ENCODE measurements around the gene CACNG3. TPM values are rescaled to one million over a fixed set of nuclear protein-coding genes. Genes with fewer than 3 reads are reported as not detected.
"Not testable (repeated sequence)": the region's sequence is repeated elsewhere in the genome, so short reads cannot be mapped to it uniquely, and the experiment has no call there.

CACNG3 gene
- total RNA-seq, 2 donors from 2014 or later, result not detected

GRCh38 chr16:24228514-24228913, 27.6 kb upstream of the CACNG3 start:
- Histone ChIP-seq H3K4me1 (replicated peaks) (no peaks in the 10 kb centered on the region), H3K36me3 (no peaks in the 10 kb centered on the region), H3K27ac (no peak overlapping the region), H3K4me3 (no peak overlapping the region), H3K27me3 (replicated peaks; ENCODE audit: insufficient read depth) (no peaks in the 10 kb centered on the region), H3K9me3 (no peaks in the 10 kb centered on the region)
- WGBS, result 94% methylated on average over 7 of the region's 7 CpGs
- DNase-seq (ENCODE audit: low spot score), result no peak
- no peak for TF ChIP-seq CTCF (IDR thresholded peaks at IDR 0.05)
- no peak for TF ChIP-seq POLR2AphosphoS5 (IDR thresholded peaks at IDR 0.05)
- TF ChIP-seq POLR2A (IDR thresholded peaks at IDR 0.05), result no peak
- intact Hi-C loops (cut with DNase I), result no loop called here

- no peaks in the 10 kb centered on the region for H3K9me3 ChIP-seq
- WGBS, result 91% methylated on average over 2 of the region's 2 CpGs
- no peak overlapping the region for H3K27ac ChIP-seq
- H3K4me1 ChIP-seq (replicated peaks), result no peaks in the 10 kb centered on the region
- TF ChIP-seq CTCF (IDR thresholded peaks at IDR 0.05) (no peak), POLR2AphosphoS5 (IDR thresholded peaks at IDR 0.05) (no peak), POLR2A (IDR thresholded peaks at IDR 0.05) (no peak)
- H3K36me3 ChIP-seq, result no peaks in the 10 kb centered on the region
- no peaks in the 10 kb centered on the region for H3K27me3 ChIP-seq (replicated peaks; ENCODE audit: insufficient read depth)
- no peak for DNase-seq (ENCODE audit: low spot score)
- intact Hi-C loops (cut with DNase I), result no loop called here
- H3K4me3 ChIP-seq, result no peak overlapping the region
Measured at GRCh38 chr16:24232936-24233335, 23.2 kb upstream of the CACNG3 start.

- Histone ChIP-seq H3K36me3 (no peaks in the 10 kb centered on the region), H3K4me3 (no peak overlapping the region), H3K9me3 (no peaks in the 10 kb centered on the region), H3K4me1 (replicated peaks) (no peaks in the 10 kb centered on the region), H3K27me3 (replicated peaks; ENCODE audit: insufficient read depth) (no peaks in the 10 kb centered on the region), H3K27ac (no peak overlapping the region)
- DNase-seq (ENCODE audit: low spot score), result no peak
- intact Hi-C loops (cut with DNase I), result no loop called here
- 75% methylated on average over 5 of the region's 5 CpGs for WGBS
- no peak for TF ChIP-seq POLR2A (IDR thresholded peaks at IDR 0.05)
- TF ChIP-seq CTCF (IDR thresholded peaks at IDR 0.05), result no peak
- TF ChIP-seq POLR2AphosphoS5 (IDR thresholded peaks at IDR 0.05), result no peak
Measured at GRCh38 chr16:24234737-24235136, 21.4 kb upstream of the CACNG3 start.

- intact Hi-C loops (cut with DNase I), result no loop called here
- Histone ChIP-seq H3K4me3 (no peak overlapping the region), H3K9me3 (no peaks in the 10 kb centered on the region), H3K4me1 (replicated peaks) (no peaks in the 10 kb centered on the region), H3K27ac (no peak overlapping the region), H3K36me3 (no peaks in the 10 kb centered on the region), H3K27me3 (replicated peaks; ENCODE audit: insufficient read depth) (no peaks in the 10 kb centered on the region)
- TF ChIP-seq POLR2AphosphoS5 (IDR thresholded peaks at IDR 0.05) (no peak), CTCF (IDR thresholded peaks at IDR 0.05) (no peak), POLR2A (IDR thresholded peaks at IDR 0.05) (no peak)
- WGBS, result 57% methylated on average over 2 of the region's 2 CpGs
- DNase-seq (ENCODE audit: low spot score), result no peak
Measured at GRCh38 chr16:24235806-24236205, 20.3 kb upstream of the CACNG3 start.

- H3K4me1 ChIP-seq (replicated peaks); DNase-seq (ENCODE audit: low spot score); H3K36me3 ChIP-seq; H3K4me3 ChIP-seq; intact Hi-C loops (cut with DNase I); H3K27ac ChIP-seq; H3K9me3 ChIP-seq; H3K27me3 ChIP-seq (replicated peaks; ENCODE audit: insufficient read depth): not testable (repeated sequence)
- 74% methylated on average over 2 of the region's 2 CpGs for WGBS
Measured at GRCh38 chr16:24238846-24239245, 17.3 kb upstream of the CACNG3 start.
